GM12878 (cell line): ENCODE results near the gene SRCIN1.

ENCODE experiments used
- CTCF ChIP-seq, 3 experiments: IDR thresholded peaks in 2 of 3; conservative IDR thresholded peaks in 1 of 3; 2 replicates each; pipeline ENCODE4 v1.5.1; 2011; ENCODE audit warnings: low read depth in 3 of 3, low read length in 3 of 3, mild to moderate bottlenecking in 3 of 3, control low read depth in 2 of 3, moderate library complexity in 2 of 3, inconsistent platforms in 1 of 3, mixed read lengths in 1 of 3; ENCODE audit not compliant: control insufficient read depth in 2 of 3, insufficient read depth in 1 of 3; ENCODE audit errors: extremely low read depth in 1 of 3
- MYC ChIP-seq: IDR thresholded peaks from 2 replicates; pipeline ENCODE4 v1.6.1; 2011; ENCODE audit warnings: mild to moderate bottlenecking, low read length, moderate library complexity, inconsistent platforms; ENCODE audit not compliant: insufficient read depth, insufficient replicate concordance, insufficient read length, severe bottlenecking
- POLR2A ChIP-seq: IDR thresholded peaks from 2 replicates; pipeline ENCODE4 v1.6.1; 2011; ENCODE audit warnings: low read depth, mild to moderate bottlenecking, low read length
- REST ChIP-seq: IDR thresholded peaks from 2 replicates; pipeline ENCODE4 v1.6.1; 2012; ENCODE audit warnings: mild to moderate bottlenecking, low read depth, low read length
- TBL1XR1 ChIP-seq: IDR thresholded peaks from 2 replicates; pipeline ENCODE4 v1.6.1; 2012; ENCODE audit warnings: low read depth, low read length, improper control_type of control experiment

DNA sequence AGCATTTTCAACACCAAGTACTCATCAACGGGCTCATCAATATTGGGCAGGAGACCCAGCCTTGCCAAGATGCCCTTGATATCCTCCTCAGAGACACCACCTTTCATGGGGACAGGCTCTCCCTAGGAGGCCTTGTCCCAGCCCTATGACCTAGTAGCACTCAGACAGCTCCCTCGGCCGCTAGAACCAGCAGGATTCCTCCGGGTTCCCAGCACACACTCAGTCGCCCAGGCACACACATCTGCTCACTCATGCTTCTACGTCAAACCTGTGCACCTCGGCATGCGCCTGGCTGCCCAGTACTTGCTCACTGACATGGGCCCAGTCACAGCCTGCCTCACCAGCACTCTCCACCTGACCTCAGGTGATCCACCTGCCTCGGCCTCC, 17.0 kb downstream of the SRCIN1 start:
- TF ChIP-seq POLR2A (no peak), CTCF (IDR thresholded peaks at IDR 0.05 in 2 of 3, conservative IDR thresholded peaks at IDR 0.05 in 1 of 3; ENCODE audit: control insufficient read depth in 2 of 3, extremely low read depth in 1 of 3, insufficient read depth in 1 of 3, low read depth in 3 of 3, low read length in 3 of 3) (no peak), TBL1XR1 (no peak), REST (no peak), MYC (no peak)
